Left ventricle myocardium inferior (tissue), 1 donor: ENCODE results near the gene TOGARAM1. TPM values are rescaled to one million over a fixed set of nuclear protein-coding genes. Genes with fewer than 3 reads are reported as not detected.
"Not testable (repeated sequence)": the region's sequence is repeated elsewhere in the genome, so short reads cannot be mapped to it uniquely, and the experiment has no call there.

Source experiments
- DNase-seq: peaks from one replicate; pipeline ENCODE4 v3.0.0-alpha.2; 2020
- H3K27ac ChIP-seq: fragments of 200-600 bp; replicated peaks from 2 replicates; pipeline ENCODE4 v1.8.0; 2021
- H3K27me3 ChIP-seq: fragments of 200-600 bp; 2 replicates; pipeline ENCODE4 v1.8.0; 2021; ENCODE audit warnings: low read depth
- H3K36me3 ChIP-seq: fragments of 200-600 bp; 2 replicates; pipeline ENCODE4 v1.8.0; 2021
- H3K4me1 ChIP-seq: fragments of 200-600 bp; 2 replicates; pipeline ENCODE4 v1.8.0; 2021
- H3K4me3 ChIP-seq: fragments of 200-600 bp; 2 replicates; pipeline ENCODE4 v1.8.0; 2021; ENCODE audit warnings: mild to moderate bottlenecking, moderate library complexity
- H3K9me3 ChIP-seq: fragments of 200-600 bp; replicated peaks from 2 replicates; pipeline ENCODE4 v1.8.0; 2021
- CTCF ChIP-seq: fragments of 200-600 bp; IDR thresholded peaks from 2 replicates; pipeline ENCODE4 v1.8.0; 2021; ENCODE audit warnings: antibody characterized with exemption, mild to moderate bottlenecking, borderline replicate concordance
- intact Hi-C: fragments of 100-400 bp; cut with micrococcal nuclease; formaldehyde crosslinking; loops from one replicate; pipeline ENCODE4 v1.11.0; 2022
- total RNA-seq: library from RNA; stranded (reverse); fragmentation: NEBNext Ultra II Directional; extraction: Animal tissue kit (Norgen Biotek cat#: 25700); gene quantifications from one replicate; pipeline ENCODE4 v1.2.1, GENCODE V29; 2021
- donor health status: DM: no; HTN: yes; CAD: no; lungs with severe emphysema.

The TOGARAM1 gene
- total RNA-seq, 1 donor from 2014 or later, result 21.6 TPM

GRCh38 chr14:45072126-45072525 is 110.1 kb downstream of the TOGARAM1 start:
- Histone ChIP-seq H3K36me3 (peaks cover 28% of the 10 kb centered on the region), H3K9me3 (no peaks in the 10 kb centered on the region), H3K27ac (no peak overlapping the region), H3K4me1 (peaks cover 10% of the 10 kb centered on the region), H3K27me3 (no peaks in the 10 kb centered on the region), H3K4me3 (no peak overlapping the region)
- no peak for TF ChIP-seq CTCF
- intact Hi-C loops, result no loop called here
- DNase-seq, result no peak

- Histone ChIP-seq H3K4me1 (peaks cover 10% of the 10 kb centered on the region), H3K27ac (no peak overlapping the region), H3K4me3 (no peak overlapping the region), H3K9me3 (no peaks in the 10 kb centered on the region), H3K36me3 (peaks cover 28% of the 10 kb centered on the region), H3K27me3 (no peaks in the 10 kb centered on the region)
- no peak for DNase-seq
- TF ChIP-seq CTCF, result no peak
- intact Hi-C loops, result no loop called here
These were observed 111.4 kb downstream of the TOGARAM1 start for GRCh38 chr14:45073231-45073879.

DNA sequence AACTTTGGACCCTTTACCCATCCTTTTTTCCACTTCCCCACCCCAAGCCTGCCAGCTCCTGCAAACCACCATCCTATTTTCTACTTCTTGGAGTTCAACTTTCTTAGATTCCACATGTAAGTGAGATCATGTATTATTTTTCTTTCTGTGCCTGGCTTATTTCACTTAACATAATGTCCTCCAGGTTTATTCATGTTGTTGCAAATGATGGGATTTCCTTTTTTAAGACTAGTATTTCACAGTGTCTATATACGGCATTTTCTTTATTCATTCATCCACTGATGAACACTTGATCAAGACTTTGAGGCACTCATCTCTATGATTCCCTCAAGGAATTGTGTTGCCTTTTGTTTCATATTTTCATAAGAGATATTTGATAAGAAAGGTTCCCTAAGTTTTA is 116.3 kb downstream of the TOGARAM1 start:
- H3K4me3 ChIP-seq, result no peak overlapping the region
- H3K36me3 ChIP-seq, result peaks cover 5% of the 10 kb centered on the region
- H3K27ac ChIP-seq, result no peak overlapping the region
- no peak for DNase-seq
- peaks cover 11% of the 10 kb centered on the region for H3K4me1 ChIP-seq
- no peak for TF ChIP-seq CTCF
- H3K9me3 ChIP-seq, result no peaks in the 10 kb centered on the region
- no peaks in the 10 kb centered on the region for H3K27me3 ChIP-seq
- intact Hi-C loops, result no loop called here

DNA sequence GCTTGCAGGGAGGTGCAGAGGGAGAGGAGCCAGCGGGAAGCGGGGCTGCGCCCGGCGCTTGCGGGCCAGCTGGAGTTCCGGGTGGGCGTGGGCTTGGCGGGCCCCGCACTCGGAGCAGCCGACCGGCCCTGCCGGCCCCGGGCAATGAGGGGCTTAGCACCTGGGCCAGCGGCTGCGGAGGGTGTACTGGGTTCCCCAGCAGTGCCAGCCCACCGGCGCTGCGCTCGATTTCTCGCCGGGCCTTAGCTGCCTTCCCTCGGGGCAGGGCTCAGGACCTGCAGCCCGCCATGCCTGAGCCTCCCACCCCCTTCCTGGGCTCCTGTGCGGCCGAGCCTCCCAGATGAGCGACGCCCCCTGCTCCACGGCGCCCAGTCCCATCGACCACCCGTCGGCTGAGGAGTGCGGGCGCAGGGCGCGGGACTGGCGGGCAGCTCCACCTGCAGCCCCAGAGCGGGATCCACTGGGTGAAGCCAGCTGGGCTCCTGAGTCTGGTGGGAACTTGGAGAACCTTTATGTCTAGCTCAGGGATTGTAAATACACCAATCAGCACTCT is 118.5 kb downstream of the TOGARAM1 start:
- H3K27ac ChIP-seq, H3K27me3 ChIP-seq, H3K4me3 ChIP-seq, H3K36me3 ChIP-seq, H3K9me3 ChIP-seq, DNase-seq, intact Hi-C loops: not testable (repeated sequence)
- H3K4me1 ChIP-seq, result peaks cover 22% of the 10 kb centered on the region

DNA sequence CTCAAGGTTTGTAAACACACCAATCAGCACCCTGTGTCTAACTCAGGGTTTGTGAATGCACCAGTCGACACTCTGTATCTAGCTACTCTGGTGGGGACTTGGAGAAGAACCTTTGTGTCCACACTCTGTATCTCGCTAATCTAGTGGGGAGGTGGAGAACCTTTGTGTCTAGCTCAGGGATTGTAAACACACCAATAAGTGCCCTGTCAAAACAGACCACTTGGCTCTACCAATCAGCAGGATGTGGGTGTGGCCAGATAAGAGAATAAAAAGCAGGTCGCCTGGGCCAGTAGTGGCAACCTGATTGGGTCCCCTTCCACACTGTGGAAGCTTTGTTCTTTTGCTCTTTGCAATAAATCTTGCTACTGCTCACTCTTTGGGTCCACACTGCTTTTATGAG is 119.1 kb downstream of the TOGARAM1 start:
- H3K4me3 ChIP-seq, intact Hi-C loops, H3K36me3 ChIP-seq: not testable (repeated sequence)

GRCh38 chr14:45082420-45082819 is 120.4 kb downstream of the TOGARAM1 start:
- H3K4me1 ChIP-seq, result peaks cover 41% of the 10 kb centered on the region
- TF ChIP-seq CTCF, result no peak
- intact Hi-C loops, result no loop called here
- H3K4me3 ChIP-seq, result no peak overlapping the region
- H3K36me3 ChIP-seq, result no peaks in the 10 kb centered on the region
- H3K9me3 ChIP-seq, result no peaks in the 10 kb centered on the region
- no peaks in the 10 kb centered on the region for H3K27me3 ChIP-seq
- DNase-seq, result no peak
- H3K27ac ChIP-seq, result no peak overlapping the region

More for the DNA sequence above, 119.1 kb downstream of the TOGARAM1 start:
- H3K27ac ChIP-seq, DNase-seq, H3K27me3 ChIP-seq, H3K9me3 ChIP-seq: not testable (repeated sequence)
- H3K4me1 ChIP-seq, result peaks cover 28% of the 10 kb centered on the region
